ENCODE results near the gene CABP4.

CABP4 gene

GRCh38 chr11:67499808-67500483, 44.8 kb downstream of the CABP4 start:
- DNase-seq, result no peak

- no peak for DNase-seq
Observed at GRCh38 chr11:67500484-67500821, 45.3 kb downstream of the CABP4 start.

GRCh38 chr11:67500831-67501715, 45.9 kb downstream of the CABP4 start:
- no peak for DNase-seq

GRCh38 chr11:67501854-67502253, 46.7 kb downstream of the CABP4 start:
- DNase-seq, result no peak

- DNase-seq, result no peak
Observed at GRCh38 chr11:67502328-67502979, 47.3 kb downstream of the CABP4 start.

- DNase-seq, result no peak
Observed at GRCh38 chr11:67503119-67504004, 48.2 kb downstream of the CABP4 start.

GRCh38 chr11:67504005-67504949, 49.1 kb downstream of the CABP4 start:
- DNase-seq, result peak; percentile 35

GRCh38 chr11:67504950-67505581, 49.9 kb downstream of the CABP4 start, which contains the start of gene PITPNM1:
Gene PITPNM1 (minus strand): TSS chr11:67505363. CDS start chr11:67504180, 1,183 bp downstream.
- peak; percentile 88 for DNase-seq

GRCh38 chr11:67505605-67506396, 50.6 kb downstream of the CABP4 start:
- DNase-seq, result peak; percentile 95

- no peak for DNase-seq
Observed at GRCh38 chr11:67506426-67507051, 51.4 kb downstream of the CABP4 start.

- no peak for DNase-seq
Observed at GRCh38 chr11:67507242-67507863, 52.2 kb downstream of the CABP4 start.

GRCh38 chr11:67507864-67508485, 52.8 kb downstream of the CABP4 start, which contains the start of gene CDK2AP2:
Gene CDK2AP2 (minus strand): TSS chr11:67508162. CDS start chr11:67508082, 80 bp downstream.
- peak; percentile 100 for DNase-seq

GRCh38 chr11:67508486-67509121, 53.5 kb downstream of the CABP4 start:
- DNase-seq, result peak; percentile 99

- no peak for DNase-seq
Observed at GRCh38 chr11:67510023-67510345, 54.8 kb downstream of the CABP4 start.
